HepG2 (cell line): ENCODE results near the gene PDIK1L. TPM values are rescaled to one million over a fixed set of nuclear protein-coding genes. Genes with fewer than 3 reads are reported as not detected.

ENCODE experiments used
- polyA plus RNA-seq, 8 experiments: library from polyadenylated mRNA; depleted of rRNA in 3 of 8; stranded (reverse) in 7 of 8; unstranded in 1 of 8; fragments of >200 nt; fragmentation: Illumina TruSeq in 4 of 8; extraction: Trizol in 4 of 8; gene quantifications; 2 replicates each; pipeline versions ENCODE4 v1.2.1 to v1.2.3, GENCODE V29; 2011 to 2016; ENCODE audit warnings: low read depth in 4 of 8, missing spikeins in 1 of 8, mixed read lengths in 1 of 8; ENCODE audit not compliant: insufficient read depth in 1 of 8
- total RNA-seq, 5 experiments: library from RNA; depleted of rRNA; stranded (reverse); fragments of >200 nt; fragmentation: Illumina TruSeq; extraction: Trizol; gene quantifications; 2 replicates each; pipeline ENCODE4 v1.2.3, GENCODE V29; 2016; ENCODE audit warnings: low read depth in 1 of 5
- TF ChIP-seq, protein P1 (sequence below): sonication (generic); formaldehyde crosslinking; IDR thresholded peaks from 2 replicates; pipeline ENCODE4 v1.8.0; 2022; ENCODE audit warnings: missing genetic modification reagents, mild to moderate bottlenecking, borderline replicate concordance
- TF ChIP-seq, protein P2 (sequence below): sonication (generic); formaldehyde crosslinking; IDR thresholded peaks from 2 replicates; pipeline ENCODE4 v1.5.0; 2020; ENCODE audit warnings: missing genetic modification reagents
- TF ChIP-seq, protein P3 (sequence below): IDR thresholded peaks from 2 replicates; pipeline ENCODE4 v1.6.1; 2016; ENCODE audit warnings: low read depth, borderline replicate concordance
- TF ChIP-seq, protein P4 (sequence below): sonication (generic); formaldehyde crosslinking; IDR thresholded peaks from 2 replicates; pipeline ENCODE4 v1.4.0; 2020; ENCODE audit warnings: missing genetic modification reagents, borderline replicate concordance
- TF ChIP-seq, protein P5 (sequence below): sonication (generic); formaldehyde crosslinking; IDR thresholded peaks from 2 replicates; pipeline ENCODE4 v1.4.0; 2020; ENCODE audit warnings: missing genetic modification reagents

Gene PDIK1L
- total and polyA plus RNA-seq, 2 of the 13 experiments (the other 11 are each of a cell fraction or from before 2014, with no cell fraction given), result 1.9 to 4.6 TPM

DNA sequence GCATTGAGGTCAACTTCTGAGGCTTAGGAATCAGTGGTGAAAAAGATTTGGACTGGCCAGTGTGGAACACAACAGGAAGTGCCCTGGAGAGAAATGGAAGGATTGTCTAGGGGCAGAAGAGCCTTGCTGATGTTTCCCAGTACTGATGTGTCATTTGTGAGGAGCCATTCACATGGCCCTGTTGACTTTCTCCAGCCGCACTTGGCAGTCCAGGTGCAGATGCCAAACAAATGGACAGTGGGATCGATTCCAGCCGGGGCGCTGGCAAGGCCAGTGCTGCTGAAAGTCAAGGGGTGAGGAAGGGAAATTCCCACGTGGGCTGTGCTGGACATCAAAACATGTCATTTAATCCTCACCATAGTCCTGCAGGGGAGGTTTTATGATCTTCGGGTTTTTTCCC, 39.3 kb upstream of the PDIK1L start (continued):
- TF ChIP-seq, protein P1, sequence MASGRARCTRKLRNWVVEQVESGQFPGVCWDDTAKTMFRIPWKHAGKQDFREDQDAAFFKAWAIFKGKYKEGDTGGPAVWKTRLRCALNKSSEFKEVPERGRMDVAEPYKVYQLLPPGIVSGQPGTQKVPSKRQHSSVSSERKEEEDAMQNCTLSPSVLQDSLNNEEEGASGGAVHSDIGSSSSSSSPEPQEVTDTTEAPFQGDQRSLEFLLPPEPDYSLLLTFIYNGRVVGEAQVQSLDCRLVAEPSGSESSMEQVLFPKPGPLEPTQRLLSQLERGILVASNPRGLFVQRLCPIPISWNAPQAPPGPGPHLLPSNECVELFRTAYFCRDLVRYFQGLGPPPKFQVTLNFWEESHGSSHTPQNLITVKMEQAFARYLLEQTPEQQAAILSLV (CRISPR knock-in tag), result no peak
- TF ChIP-seq, protein P2, sequence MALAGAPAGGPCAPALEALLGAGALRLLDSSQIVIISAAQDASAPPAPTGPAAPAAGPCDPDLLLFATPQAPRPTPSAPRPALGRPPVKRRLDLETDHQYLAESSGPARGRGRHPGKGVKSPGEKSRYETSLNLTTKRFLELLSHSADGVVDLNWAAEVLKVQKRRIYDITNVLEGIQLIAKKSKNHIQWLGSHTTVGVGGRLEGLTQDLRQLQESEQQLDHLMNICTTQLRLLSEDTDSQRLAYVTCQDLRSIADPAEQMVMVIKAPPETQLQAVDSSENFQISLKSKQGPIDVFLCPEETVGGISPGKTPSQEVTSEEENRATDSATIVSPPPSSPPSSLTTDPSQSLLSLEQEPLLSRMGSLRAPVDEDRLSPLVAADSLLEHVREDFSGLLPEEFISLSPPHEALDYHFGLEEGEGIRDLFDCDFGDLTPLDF (CRISPR knock-in tag), result no peak
- TF ChIP-seq, protein P3, sequence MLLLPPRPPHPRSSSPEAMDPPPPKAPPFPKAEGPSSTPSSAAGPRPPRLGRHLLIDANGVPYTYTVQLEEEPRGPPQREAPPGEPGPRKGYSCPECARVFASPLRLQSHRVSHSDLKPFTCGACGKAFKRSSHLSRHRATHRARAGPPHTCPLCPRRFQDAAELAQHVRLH (CRISPR knock-in tag), result no peak
- TF ChIP-seq, protein P4, sequence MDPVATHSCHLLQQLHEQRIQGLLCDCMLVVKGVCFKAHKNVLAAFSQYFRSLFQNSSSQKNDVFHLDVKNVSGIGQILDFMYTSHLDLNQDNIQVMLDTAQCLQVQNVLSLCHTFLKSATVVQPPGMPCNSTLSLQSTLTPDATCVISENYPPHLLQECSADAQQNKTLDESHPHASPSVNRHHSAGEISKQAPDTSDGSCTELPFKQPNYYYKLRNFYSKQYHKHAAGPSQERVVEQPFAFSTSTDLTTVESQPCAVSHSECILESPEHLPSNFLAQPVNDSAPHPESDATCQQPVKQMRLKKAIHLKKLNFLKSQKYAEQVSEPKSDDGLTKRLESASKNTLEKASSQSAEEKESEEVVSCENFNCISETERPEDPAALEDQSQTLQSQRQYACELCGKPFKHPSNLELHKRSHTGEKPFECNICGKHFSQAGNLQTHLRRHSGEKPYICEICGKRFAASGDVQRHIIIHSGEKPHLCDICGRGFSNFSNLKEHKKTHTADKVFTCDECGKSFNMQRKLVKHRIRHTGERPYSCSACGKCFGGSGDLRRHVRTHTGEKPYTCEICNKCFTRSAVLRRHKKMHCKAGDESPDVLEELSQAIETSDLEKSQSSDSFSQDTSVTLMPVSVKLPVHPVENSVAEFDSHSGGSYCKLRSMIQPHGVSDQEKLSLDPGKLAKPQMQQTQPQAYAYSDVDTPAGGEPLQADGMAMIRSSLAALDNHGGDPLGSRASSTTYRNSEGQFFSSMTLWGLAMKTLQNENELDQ (CRISPR knock-in tag), result no peak
- TF ChIP-seq, protein P5, sequence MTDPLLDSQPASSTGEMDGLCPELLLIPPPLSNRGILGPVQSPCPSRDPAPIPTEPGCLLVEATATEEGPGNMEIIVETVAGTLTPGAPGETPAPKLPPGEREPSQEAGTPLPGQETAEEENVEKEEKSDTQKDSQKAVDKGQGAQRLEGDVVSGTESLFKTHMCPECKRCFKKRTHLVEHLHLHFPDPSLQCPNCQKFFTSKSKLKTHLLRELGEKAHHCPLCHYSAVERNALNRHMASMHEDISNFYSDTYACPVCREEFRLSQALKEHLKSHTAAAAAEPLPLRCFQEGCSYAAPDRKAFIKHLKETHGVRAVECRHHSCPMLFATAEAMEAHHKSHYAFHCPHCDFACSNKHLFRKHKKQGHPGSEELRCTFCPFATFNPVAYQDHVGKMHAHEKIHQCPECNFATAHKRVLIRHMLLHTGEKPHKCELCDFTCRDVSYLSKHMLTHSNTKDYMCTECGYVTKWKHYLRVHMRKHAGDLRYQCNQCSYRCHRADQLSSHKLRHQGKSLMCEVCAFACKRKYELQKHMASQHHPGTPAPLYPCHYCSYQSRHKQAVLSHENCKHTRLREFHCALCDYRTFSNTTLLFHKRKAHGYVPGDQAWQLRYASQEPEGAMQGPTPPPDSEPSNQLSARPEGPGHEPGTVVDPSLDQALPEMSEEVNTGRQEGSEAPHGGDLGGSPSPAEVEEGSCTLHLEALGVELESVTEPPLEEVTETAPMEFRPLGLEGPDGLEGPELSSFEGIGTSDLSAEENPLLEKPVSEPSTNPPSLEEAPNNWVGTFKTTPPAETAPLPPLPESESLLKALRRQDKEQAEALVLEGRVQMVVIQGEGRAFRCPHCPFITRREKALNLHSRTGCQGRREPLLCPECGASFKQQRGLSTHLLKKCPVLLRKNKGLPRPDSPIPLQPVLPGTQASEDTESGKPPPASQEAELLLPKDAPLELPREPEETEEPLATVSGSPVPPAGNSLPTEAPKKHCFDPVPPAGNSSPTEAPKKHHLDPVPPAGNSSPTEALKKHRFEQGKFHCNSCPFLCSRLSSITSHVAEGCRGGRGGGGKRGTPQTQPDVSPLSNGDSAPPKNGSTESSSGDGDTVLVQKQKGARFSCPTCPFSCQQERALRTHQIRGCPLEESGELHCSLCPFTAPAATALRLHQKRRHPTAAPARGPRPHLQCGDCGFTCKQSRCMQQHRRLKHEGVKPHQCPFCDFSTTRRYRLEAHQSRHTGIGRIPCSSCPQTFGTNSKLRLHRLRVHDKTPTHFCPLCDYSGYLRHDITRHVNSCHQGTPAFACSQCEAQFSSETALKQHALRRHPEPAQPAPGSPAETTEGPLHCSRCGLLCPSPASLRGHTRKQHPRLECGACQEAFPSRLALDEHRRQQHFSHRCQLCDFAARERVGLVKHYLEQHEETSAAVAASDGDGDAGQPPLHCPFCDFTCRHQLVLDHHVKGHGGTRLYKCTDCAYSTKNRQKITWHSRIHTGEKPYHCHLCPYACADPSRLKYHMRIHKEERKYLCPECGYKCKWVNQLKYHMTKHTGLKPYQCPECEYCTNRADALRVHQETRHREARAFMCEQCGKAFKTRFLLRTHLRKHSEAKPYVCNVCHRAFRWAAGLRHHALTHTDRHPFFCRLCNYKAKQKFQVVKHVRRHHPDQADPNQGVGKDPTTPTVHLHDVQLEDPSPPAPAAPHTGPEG (CRISPR knock-in tag), result no peak
